Keratinocyte (primary cell): ENCODE measurements around the gene SH3GL3. TPM values are rescaled to one million over a fixed set of nuclear protein-coding genes. Genes with fewer than 3 reads are reported as not detected.

Experiments
- DNase-seq: peaks from one replicate; pipeline ENCODE4 v3.0.0-alpha.2; 2011; ENCODE audit warnings: low read depth, missing footprints, low spot score
- FAIRE-seq: peaks from 2 replicates; lab custom pipeline; 2011; peaks lifted over from hg19 to GRCh38; lab: Jason Lieb, UNC
- H2AFZ ChIP-seq: 2 replicates; pipeline ENCODE4 v1.6.0; 2012; ENCODE audit warnings: low read length, control low read depth, inconsistent platforms; ENCODE audit not compliant: control insufficient read depth
- H3K27ac ChIP-seq: 2 replicates; pipeline ENCODE4 v1.5.1; 2011; ENCODE audit warnings: low read length; ENCODE audit not compliant: control insufficient read depth, insufficient read depth
- H3K27me3 ChIP-seq: 3 replicates; pipeline ENCODE4 v1.6.0; 2011; ENCODE audit warnings: low read length; ENCODE audit not compliant: control insufficient read depth, insufficient read depth; ENCODE audit errors: extremely low read depth
- H3K36me3 ChIP-seq, 2 experiments: 2 replicates in 1 of 2; 3 replicates in 1 of 2; pipeline ENCODE4 v1.5.1; 2011; ENCODE audit warnings: low read length in 2 of 2, mild to moderate bottlenecking in 1 of 2; ENCODE audit not compliant: control insufficient read depth in 2 of 2, insufficient read depth in 2 of 2; ENCODE audit errors: extremely low read depth in 1 of 2
- H3K4me1 ChIP-seq: 3 replicates; pipeline ENCODE4 v1.5.1; 2011; ENCODE audit warnings: low read length; ENCODE audit not compliant: control insufficient read depth, insufficient read depth; ENCODE audit errors: extremely low read depth
- H3K4me2 ChIP-seq: 3 replicates; pipeline ENCODE4 v1.6.0; 2011; ENCODE audit warnings: low read depth, low read length; ENCODE audit not compliant: control insufficient read depth, insufficient read depth; ENCODE audit errors: extremely low read depth
- H3K4me3 ChIP-seq, 3 experiments: fragments of 200-600 bp in 1 of 3; sonication (generic) in 1 of 3; 2 replicates in 2 of 3; 3 replicates in 1 of 3; pipeline ENCODE4 v1.5.1; 2011 to 2016; ENCODE audit warnings: low read length in 3 of 3, mild to moderate bottlenecking in 3 of 3, control low read depth in 2 of 3, inconsistent platforms in 1 of 3, low read depth in 1 of 3, mixed read lengths in 1 of 3, mixed run types in 1 of 3, moderate library complexity in 1 of 3; ENCODE audit not compliant: control insufficient read depth in 2 of 3, insufficient read depth in 2 of 3; ENCODE audit errors: extremely low read depth in 1 of 3
- H3K79me2 ChIP-seq: 2 replicates; pipeline ENCODE4 v1.6.0; 2012; ENCODE audit warnings: low read length; ENCODE audit not compliant: control insufficient read depth, insufficient read depth
- H3K9ac ChIP-seq: 3 replicates; pipeline ENCODE4 v1.6.0; 2011; ENCODE audit warnings: low read length; ENCODE audit not compliant: control insufficient read depth, insufficient read depth; ENCODE audit errors: extremely low read depth
- H3K9me1 ChIP-seq: 3 replicates; pipeline ENCODE4 v1.6.0; 2011; ENCODE audit warnings: low read length; ENCODE audit not compliant: control insufficient read depth, insufficient read depth; ENCODE audit errors: extremely low read depth
- H3K9me3 ChIP-seq: 2 replicates; pipeline ENCODE4 v1.5.1; 2012; ENCODE audit warnings: low read depth, low read length; ENCODE audit not compliant: control insufficient read depth
- H4K20me1 ChIP-seq: 3 replicates; pipeline ENCODE4 v1.6.0; 2011; ENCODE audit warnings: low read length; ENCODE audit not compliant: control insufficient read depth, insufficient read depth; ENCODE audit errors: extremely low read depth
- CTCF ChIP-seq, 3 experiments: IDR thresholded peaks in 1 of 3; conservative IDR thresholded peaks in 1 of 3; optimal IDR thresholded peaks in 1 of 3; 2 replicates in 2 of 3; 3 replicates in 1 of 3; pipeline versions ENCODE3 to v1.5.1; 2011; ENCODE audit warnings: low read length in 3 of 3, mild to moderate bottlenecking in 3 of 3, moderate library complexity in 2 of 3, control low read depth in 1 of 3, inconsistent platforms in 1 of 3; ENCODE audit not compliant: insufficient read depth in 2 of 3; ENCODE audit errors: extremely low read depth in 1 of 3
- EZH2 ChIP-seq: IDR thresholded peaks from one replicate; pipeline ENCODE4 v1.6.1; 2012; ENCODE audit warnings: inconsistent platforms, mild to moderate bottlenecking, low read length, moderate library complexity
- dilution Hi-C: fragments of 300-500 bp; cut with MboI; formaldehyde crosslinking; loops from one replicate; pipeline ENCODE4 v1.7.0; 2020; ENCODE audit warnings: low sequenced_read_pairs; ENCODE audit not compliant: extremely low pct_ligation_motif_present
- polyA plus RNA-seq, 5 experiments: library from polyadenylated mRNA; depleted of rRNA in 3 of 5; stranded (reverse) in 3 of 5; stranded (forward) in 1 of 5; unstranded in 1 of 5; fragments of >200 nt; gene quantifications; 1 replicate in 1 of 5; 2 replicates in 3 of 5; 3 replicates in 1 of 5; pipeline versions ENCODE4 v1.2.1 to v1.2.3, GENCODE V29; 2011 to 2012; ENCODE audit warnings: missing spikeins in 2 of 5, low read depth in 1 of 5, low replicate concordance in 1 of 5

The SH3GL3 gene
- polyA plus RNA-seq, 1 donor (not counting 4 experiments of a cell fraction or from before 2014, with no cell fraction given): 0.20 TPM

GRCh38 chr15:83514584-83514983, 67.4 kb downstream of the SH3GL3 start:
- DNase-seq (no peak), FAIRE-seq (no peak)
- H3K9me3 ChIP-seq: no peaks in the 10 kb centered on the region
- dilution Hi-C loops: no loop called here
- H3K4me2 ChIP-seq: no peak overlapping the region
- H3K36me3 ChIP-seq: no peaks in the 10 kb centered on the region
- peaks cover 5% of the 10 kb centered on the region for H3K27me3 ChIP-seq
- no peak for TF ChIP-seq CTCF (optimal IDR thresholded peaks at IDR 0.05 in 1 of 3, IDR thresholded peaks at IDR 0.05 in 1 of 3, conservative IDR thresholded peaks at IDR 0.05 in 1 of 3; ENCODE audit: extremely low read depth in 1 of 3, insufficient read depth in 2 of 3, low read length in 3 of 3)
- TF ChIP-seq EZH2: no peak
- no peaks in the 10 kb centered on the region for H3K79me2 ChIP-seq
- no peaks in the 10 kb centered on the region for H3K9me1 ChIP-seq
- no peak overlapping the region for H3K4me3 ChIP-seq
- no peak overlapping the region for H3K27ac ChIP-seq
- no peak overlapping the region for H2AFZ ChIP-seq
- H4K20me1 ChIP-seq: no peaks in the 10 kb centered on the region
- H3K4me1 ChIP-seq: no peaks in the 10 kb centered on the region
- no peak overlapping the region for H3K9ac ChIP-seq

GRCh38 chr15:83515164-83515563, 68.0 kb downstream of the SH3GL3 start:
- dilution Hi-C loops: no loop called here
- no peak overlapping the region for H2AFZ ChIP-seq
- no peak overlapping the region for H3K4me2 ChIP-seq
- H3K9me1 ChIP-seq: no peaks in the 10 kb centered on the region
- no peak for FAIRE-seq
- DNase-seq: no peak
- no peaks in the 10 kb centered on the region for H3K9me3 ChIP-seq
- no peak overlapping the region for H3K4me3 ChIP-seq
- H3K27me3 ChIP-seq: peaks cover 8% of the 10 kb centered on the region
- no peaks in the 10 kb centered on the region for H4K20me1 ChIP-seq
- TF ChIP-seq CTCF (optimal IDR thresholded peaks at IDR 0.05 in 1 of 3, IDR thresholded peaks at IDR 0.05 in 1 of 3, conservative IDR thresholded peaks at IDR 0.05 in 1 of 3; ENCODE audit: extremely low read depth in 1 of 3, insufficient read depth in 2 of 3, low read length in 3 of 3): no peak
- TF ChIP-seq EZH2: no peak
- no peaks in the 10 kb centered on the region for H3K36me3 ChIP-seq
- no peak overlapping the region for H3K9ac ChIP-seq
- H3K4me1 ChIP-seq: no peaks in the 10 kb centered on the region
- no peak overlapping the region for H3K27ac ChIP-seq
- H3K79me2 ChIP-seq: no peaks in the 10 kb centered on the region
